Measurements from ENCODE around the gene CAMK2A.

DNA sequence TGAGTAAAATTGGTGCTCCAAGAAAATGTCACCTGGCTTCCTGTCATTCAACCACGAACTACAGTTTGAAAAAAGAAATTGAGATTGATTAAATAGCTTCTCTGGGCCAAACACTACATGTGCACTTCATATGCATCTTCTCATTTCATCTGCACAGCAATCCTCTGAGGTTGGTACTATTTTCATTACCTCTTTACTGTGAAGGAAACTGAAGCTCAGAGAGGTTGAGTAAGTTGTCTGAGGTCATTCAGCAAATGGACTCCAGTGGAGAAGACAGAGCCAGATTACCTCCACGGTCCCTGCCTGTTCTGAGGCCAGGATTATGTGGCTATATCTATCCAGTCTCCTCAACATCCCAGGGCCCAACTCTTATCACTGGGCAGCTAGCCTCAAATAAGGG, 53.3 kb downstream of the CAMK2A start:
- TF ChIP-seq CTCF (IDR thresholded peaks at IDR 0.05; ENCODE audit: insufficient read depth, low read length, poor library complexity, severe bottlenecking) (no peak), EZH2phosphoT487 (conservative IDR thresholded peaks at IDR 0.05; ENCODE audit: low read length) (no peak)
